ENCODE data around the gene ZMYND19. TPM values are rescaled to one million over a fixed set of nuclear protein-coding genes. Genes with fewer than 3 reads are reported as not detected.
A peak's percentile ranks its signal among the peaks of the same experiment; 100 is the strongest.

Gene ZMYND19
- total and polyA plus RNA-seq, 2 donors (not counting 3 experiments of a cell fraction or from before 2014, with no cell fraction given), result 22.8 to 32.6 TPM

GRCh38 chr9:137579259-137579604, 11.1 kb downstream of the ZMYND19 start:
- CTCF ChIA-PET, result interaction anchor here (1.0 to 1.7 kb wide), 5 partner anchors 9 to 44 kb away, joined by 3 to 15 read pairs (median 5); partner anchors contain the start of genes EHMT1 and ZMYND19
- Histone ChIP-seq H3K79me2 (ENCODE audit: control insufficient read depth, insufficient read depth, low read length) (peaks cover 32% of the 10 kb centered on the region), H3K9ac (replicated peaks; ENCODE audit: extremely low read depth, insufficient read depth, low read length) (peak overlapping the region; percentile 41), H3K27me3 (ENCODE audit: control insufficient read depth in 2 of 2, insufficient read depth in 2 of 2, low read length in 2 of 2) (no peaks in the 10 kb centered on the region), H3K36me3 (ENCODE audit: control insufficient read depth in 2 of 2, extremely low read depth in 1 of 2, insufficient read depth in 2 of 2, low read length in 2 of 2) (peaks cover 6 to 32% of the 10 kb centered on the region in 2 experiments), H3K4me2 (ENCODE audit: insufficient read depth, low read length) (peak overlapping the region; percentile 37), H3K9me3 (replicated peaks; ENCODE audit: control insufficient read depth, insufficient read depth, low read length) (no peaks in the 10 kb centered on the region), H3K9me1 (replicated peaks; ENCODE audit: control insufficient read depth, extremely low read depth, insufficient read depth, low read length) (no peaks in the 10 kb centered on the region), H2AFZ (ENCODE audit: low read depth, low read length) (peak overlapping the region; percentile 72), H3K4me1 (ENCODE audit: control insufficient read depth, extremely low read depth, insufficient read depth, low read length) (peaks cover 14% of the 10 kb centered on the region), H3K4me3 (replicated peaks in 1 of 3; ENCODE audit: insufficient read depth in 1 of 3, low read depth in 1 of 3, low read length in 3 of 3) (peak overlapping the region in 2 of 3 experiments; percentile 24 to 94), H3K27ac (ENCODE audit: insufficient read depth, low read depth, low read length) (peak overlapping the region; percentile 10), H4K20me1 (replicated peaks; ENCODE audit: control insufficient read depth, extremely low read depth, insufficient read depth, low read length) (no peaks in the 10 kb centered on the region)
- TF ChIP-seq GATA2 (IDR thresholded peaks at IDR 0.05; ENCODE audit: insufficient read depth, insufficient read length, low read depth, low read length) (no peak), MAX (IDR thresholded peaks at IDR 0.05; ENCODE audit: insufficient read depth, insufficient read length) (no peak), JUN (IDR thresholded peaks at IDR 0.05; ENCODE audit: borderline replicate concordance, insufficient read depth, insufficient read length, low read depth) (no peak), POLR2A (IDR thresholded peaks at IDR 0.05; ENCODE audit: low read depth, low read length) (no peak), FOS (IDR thresholded peaks at IDR 0.05; ENCODE audit: borderline replicate concordance, insufficient read depth, low read length) (no peak), CTCF (IDR thresholded peaks at IDR 0.05; ENCODE audit: extremely low read depth in 1 of 2, insufficient read depth in 1 of 2, low read depth in 1 of 2, low read length in 2 of 2) (no peak), EZH2 (IDR thresholded peaks at IDR 0.05; ENCODE audit: borderline replicate concordance, low read depth, low read length, severe bottlenecking) (no peak), POLR2AphosphoS5 (IDR thresholded peaks at IDR 0.05; ENCODE audit: insufficient read depth, low read depth, low read length) (no peak), MYC (IDR thresholded peaks at IDR 0.05; ENCODE audit: low read depth, low read length) (no peak)
- dilution Hi-C loops (cut with MboI; ENCODE audit: extremely low pct_ligation_motif_present, low sequenced_read_pairs) (no loop called here), intact Hi-C loops (cut with micrococcal nuclease) (loop anchor here (1.0 kb wide), 1 partner anchor 26 kb away; the partner anchor contains the start of gene ARRDC1)
- TSS peak; percentile 24 for BruUV-seq (replicated peaks)
- POLR2A ChIA-PET, result interaction anchor here (1.4 kb wide), 1 partner anchor 23 kb away, joined by 3 read pairs; no protein-coding TSS in a partner anchor
- FAIRE-seq, result no peak
- no peak for DNase-seq (ENCODE audit: low read depth, low spot score)
